Measurements from ENCODE around the gene TMEM116.
"Not testable (repeated sequence)": the region's sequence is repeated elsewhere in the genome, so short reads cannot be mapped to it uniquely, and the experiment has no call there.

The TMEM116 gene

DNA sequence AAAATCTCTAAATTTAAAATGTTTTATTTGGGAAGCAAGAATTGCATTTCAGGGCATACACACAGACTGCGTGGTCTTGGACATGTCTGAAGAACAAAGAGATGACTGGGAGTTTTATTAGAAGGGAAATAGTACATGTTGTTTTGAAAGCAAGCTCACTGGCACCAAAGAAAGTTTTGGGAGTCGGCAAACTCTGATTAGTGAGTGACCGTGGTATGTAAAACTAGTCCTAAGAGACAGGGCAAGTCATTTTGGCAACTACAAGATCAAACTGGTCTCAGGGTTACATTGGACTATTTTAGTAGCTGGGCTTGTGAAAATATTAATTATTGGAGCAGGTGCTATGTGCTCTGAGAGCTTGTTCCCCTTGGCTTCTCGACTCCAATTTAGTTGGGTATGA is 14.9 kb downstream of the TMEM116 start:
- Histone ChIP-seq H3K27ac (peak overlapping the region; percentile 28 to 51), H3K4me3 (no peak overlapping the region), H3K36me3 (peaks cover 0 to 7% (median 0%) of the 10 kb centered on the region in 3 donors), H3K27me3 (no peaks in the 10 kb centered on the region), H3K9me3 (no peaks in the 10 kb centered on the region), H3K4me1 (peaks cover 0 to 31% (median 6%) of the 10 kb centered on the region in 4 donors)
- TF ChIP-seq, protein P1, sequence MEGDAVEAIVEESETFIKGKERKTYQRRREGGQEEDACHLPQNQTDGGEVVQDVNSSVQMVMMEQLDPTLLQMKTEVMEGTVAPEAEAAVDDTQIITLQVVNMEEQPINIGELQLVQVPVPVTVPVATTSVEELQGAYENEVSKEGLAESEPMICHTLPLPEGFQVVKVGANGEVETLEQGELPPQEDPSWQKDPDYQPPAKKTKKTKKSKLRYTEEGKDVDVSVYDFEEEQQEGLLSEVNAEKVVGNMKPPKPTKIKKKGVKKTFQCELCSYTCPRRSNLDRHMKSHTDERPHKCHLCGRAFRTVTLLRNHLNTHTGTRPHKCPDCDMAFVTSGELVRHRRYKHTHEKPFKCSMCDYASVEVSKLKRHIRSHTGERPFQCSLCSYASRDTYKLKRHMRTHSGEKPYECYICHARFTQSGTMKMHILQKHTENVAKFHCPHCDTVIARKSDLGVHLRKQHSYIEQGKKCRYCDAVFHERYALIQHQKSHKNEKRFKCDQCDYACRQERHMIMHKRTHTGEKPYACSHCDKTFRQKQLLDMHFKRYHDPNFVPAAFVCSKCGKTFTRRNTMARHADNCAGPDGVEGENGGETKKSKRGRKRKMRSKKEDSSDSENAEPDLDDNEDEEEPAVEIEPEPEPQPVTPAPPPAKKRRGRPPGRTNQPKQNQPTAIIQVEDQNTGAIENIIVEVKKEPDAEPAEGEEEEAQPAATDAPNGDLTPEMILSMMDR (IDR thresholded peaks at IDR 0.05) = no peak
- DNase-seq = no peak
- intact Hi-C loops (cut with DNase I; ENCODE audit: low total_unique reads) = no loop called here

DNA sequence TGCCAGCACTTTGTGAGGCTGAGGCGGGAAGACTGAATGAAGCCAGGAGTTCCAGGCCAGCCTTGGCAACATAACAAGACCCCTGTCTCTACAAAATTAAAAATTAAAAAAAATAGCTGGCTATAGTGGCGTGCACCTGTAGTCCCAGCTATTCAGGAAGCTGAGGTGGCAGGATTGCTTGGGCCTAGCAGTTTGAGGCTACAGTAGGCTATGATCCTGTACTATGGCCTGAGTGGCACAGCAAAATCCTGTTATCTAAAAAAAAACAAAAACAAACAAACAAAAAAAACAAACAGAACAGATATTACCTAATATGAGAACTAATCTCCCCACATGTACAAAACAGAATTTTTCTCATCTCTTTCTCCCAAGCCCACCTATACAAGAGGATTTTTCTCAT is 15.7 kb downstream of the TMEM116 start:
- TF ChIP-seq, protein P1 (IDR thresholded peaks at IDR 0.05) = no peak
- no peak for DNase-seq

DNA sequence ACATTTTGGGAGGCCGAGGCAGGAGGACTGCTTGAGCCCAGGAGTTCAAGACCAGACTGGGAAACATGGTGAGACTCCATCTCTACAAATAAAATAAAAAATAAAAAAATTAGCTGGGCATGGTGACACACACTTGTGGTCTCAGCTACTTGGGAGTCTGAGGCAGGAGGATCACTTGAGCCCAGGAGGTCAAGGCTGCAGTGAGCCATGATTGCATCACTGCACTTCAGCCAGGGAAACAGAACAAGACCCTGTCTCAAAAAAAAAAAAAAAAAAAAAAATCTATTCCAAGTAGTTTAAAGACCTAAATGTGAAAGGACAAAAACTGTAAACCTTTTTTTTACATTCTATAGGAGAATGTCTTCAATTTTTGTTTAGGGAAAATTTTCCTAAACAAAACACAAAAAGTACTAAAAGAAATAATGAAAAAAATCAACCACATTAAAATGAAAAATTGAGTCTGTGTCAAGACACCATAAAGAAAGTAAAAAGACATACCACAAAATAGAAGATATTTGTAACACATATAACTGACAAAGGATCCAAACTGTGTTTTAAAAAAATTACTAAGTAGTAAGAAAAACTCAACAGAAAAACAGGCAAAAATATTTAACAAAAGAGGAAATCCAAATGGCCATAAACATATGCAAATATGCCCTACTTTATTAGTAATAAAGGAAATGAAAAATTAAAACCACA is 17.0 kb downstream of the TMEM116 start:
- TF ChIP-seq, protein P1 (IDR thresholded peaks at IDR 0.05) = no peak

More for the DNA sequence above, 15.7 kb downstream of the TMEM116 start:
- Histone ChIP-seq H3K4me3 (no peak overlapping the region), H3K9me3 (no peaks in the 10 kb centered on the region), H3K4me1 (peaks cover 0 to 31% (median 6%) of the 10 kb centered on the region in 4 donors), H3K36me3 (peaks cover 0 to 7% (median 0%) of the 10 kb centered on the region in 3 donors), H3K27me3 (no peaks in the 10 kb centered on the region), H3K27ac (peak overlapping the region; percentile 28 to 51)
- intact Hi-C loops (cut with DNase I; ENCODE audit: low total_unique reads) = no loop called here

DNA sequence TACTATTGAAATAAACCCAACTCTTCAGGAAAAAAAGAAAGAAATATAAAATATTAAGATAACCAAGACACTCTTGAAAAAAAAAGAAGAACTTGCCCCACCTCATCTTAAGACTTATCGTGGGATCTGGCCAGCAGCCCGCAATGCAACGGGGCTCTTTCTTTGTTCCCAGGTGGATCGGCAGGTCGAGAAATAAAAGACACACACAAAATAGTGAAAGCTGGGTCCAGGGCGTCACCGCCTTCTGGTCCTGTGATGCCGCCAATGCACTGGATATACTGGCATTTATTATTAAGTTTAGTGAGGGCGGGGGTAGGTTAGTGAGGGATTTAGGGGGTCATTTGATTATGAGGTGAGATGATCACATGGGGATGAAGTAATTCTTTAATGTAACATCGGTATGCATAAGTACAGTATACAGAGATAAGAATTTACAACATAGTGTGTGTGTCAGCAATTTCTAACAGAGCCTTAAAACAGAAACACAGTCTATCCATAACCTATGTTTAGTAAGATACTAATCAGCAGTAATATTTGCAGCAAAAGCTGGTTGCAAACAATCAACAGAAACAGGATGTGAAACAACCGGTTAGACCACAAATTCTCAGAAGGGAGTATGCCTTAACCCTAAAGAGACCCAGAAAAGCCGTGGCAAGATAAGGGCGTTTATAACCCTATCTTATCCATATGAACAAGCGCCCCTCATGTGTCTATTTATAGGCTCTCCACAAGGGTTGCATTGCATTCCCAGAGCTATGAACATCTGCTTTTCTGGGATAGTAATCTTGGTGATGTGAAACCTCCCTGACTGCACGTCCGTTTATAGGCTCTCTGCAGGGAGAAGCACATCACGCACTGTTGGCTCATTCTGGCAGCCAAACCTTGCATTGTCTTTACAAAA is 18.5 kb downstream of the TMEM116 start:
- not testable (repeated sequence) for H3K27ac ChIP-seq, DNase-seq, H3K4me3 ChIP-seq

More for the DNA sequence above, 17.0 kb downstream of the TMEM116 start:
- Histone ChIP-seq H3K27ac (no peak overlapping the region), H3K27me3 (no peaks in the 10 kb centered on the region), H3K4me1 (peaks cover 0 to 18% (median 2%) of the 10 kb centered on the region in 4 donors), H3K36me3 (peaks cover 0 to 2% (median 2%) of the 10 kb centered on the region in 3 donors), H3K4me3 (no peak overlapping the region), H3K9me3 (no peaks in the 10 kb centered on the region)
- no peak for DNase-seq
- intact Hi-C loops (cut with DNase I; ENCODE audit: low total_unique reads) = no loop called here

DNA sequence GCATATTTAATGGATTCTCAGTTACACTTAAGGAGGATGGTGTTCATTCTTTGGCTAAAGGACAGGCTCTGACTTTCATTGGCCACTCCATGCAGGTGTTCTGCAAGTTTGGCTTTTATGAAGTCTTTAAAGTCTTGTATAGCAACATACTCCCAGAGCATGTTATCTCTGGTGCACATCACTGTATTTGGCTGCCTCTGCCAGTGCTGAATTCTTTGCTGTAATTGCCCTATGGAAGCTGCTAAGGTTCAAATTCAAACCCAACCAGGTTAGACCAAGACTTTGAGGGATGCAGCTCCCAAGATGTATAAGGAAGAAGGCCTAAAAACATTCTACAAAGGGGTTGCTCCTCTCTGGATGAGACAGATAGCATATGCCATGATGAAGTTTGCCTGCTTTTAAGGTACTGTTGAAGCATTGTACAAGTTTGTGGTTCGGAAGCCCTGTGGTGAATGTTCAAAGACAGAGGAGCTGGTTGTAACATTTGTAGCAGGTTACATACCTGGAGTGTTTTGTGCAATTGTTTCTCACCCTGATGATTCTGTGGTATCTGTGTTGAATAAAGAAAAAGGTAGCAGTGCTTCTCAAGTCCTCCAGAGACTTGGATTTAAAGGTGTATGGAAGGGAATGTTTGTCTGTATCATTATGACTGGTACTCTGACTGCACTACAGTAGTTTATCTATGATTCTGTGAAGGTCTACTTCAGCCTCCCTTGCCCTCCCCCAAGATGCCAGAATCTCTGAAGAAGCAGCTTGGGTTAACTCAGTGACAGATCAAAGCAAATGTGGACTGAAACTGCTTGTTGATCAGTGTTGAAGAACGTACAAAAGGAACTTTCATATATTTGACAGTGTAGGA is 19.4 kb downstream of the TMEM116 start:
- DNase-seq = no peak
- Histone ChIP-seq H3K4me1 (peaks cover 0 to 13% (median 2%) of the 10 kb centered on the region in 4 donors), H3K27me3 (no peaks in the 10 kb centered on the region), H3K4me3 (no peak overlapping the region), H3K36me3 (peaks cover 0 to 12% (median 8%) of the 10 kb centered on the region in 3 donors), H3K9me3 (no peaks in the 10 kb centered on the region), H3K27ac (no peak overlapping the region)
- TF ChIP-seq, protein P1 (IDR thresholded peaks at IDR 0.05) = no peak
- intact Hi-C loops (cut with DNase I; ENCODE audit: low total_unique reads) = no loop called here

More for the DNA sequence above, 18.5 kb downstream of the TMEM116 start:
- Histone ChIP-seq H3K4me1 (peaks cover 0 to 14% (median 2%) of the 10 kb centered on the region in 4 donors), H3K36me3 (peaks cover 0 to 11% (median 5%) of the 10 kb centered on the region in 3 donors)
- intact Hi-C loops (cut with DNase I; ENCODE audit: low total_unique reads); H3K9me3 ChIP-seq; H3K27me3 ChIP-seq: not testable (repeated sequence)

Data from tibial artery (tissue), 4 donors.